Sigmoid colon (tissue), 7 donors: ENCODE results near the gene FOLR2. TPM values are rescaled to one million over a fixed set of nuclear protein-coding genes. Genes with fewer than 3 reads are reported as not detected.
"Not testable (repeated sequence)": the region's sequence is repeated elsewhere in the genome, so short reads cannot be mapped to it uniquely, and the experiment has no call there.

Source experiments
- DNase-seq: peaks from one replicate; pipeline ENCODE4 v3.0.0-alpha.2; 2019
- H3K27ac ChIP-seq, 4 donors: fragments of 200-600 bp; sonication (generic); one replicate each; pipeline ENCODE4 v1.5.1; 2016 to 2019; ENCODE audit warnings: mild to moderate bottlenecking in 1 of 4
- H3K27me3 ChIP-seq, 3 donors: fragments of 200-600 bp; sonication (generic); one replicate each; pipeline ENCODE4 v1.5.1; 2019; ENCODE audit warnings: mild to moderate bottlenecking in 1 of 3
- H3K36me3 ChIP-seq, 4 donors: fragments of 200-600 bp; sonication (generic); one replicate each; pipeline ENCODE4 v1.5.1; 2016 to 2019
- H3K4me1 ChIP-seq, 4 donors: fragments of 200-600 bp; sonication (generic); one replicate each; pipeline ENCODE4 v1.5.1; 2017 to 2019
- H3K4me3 ChIP-seq, 4 donors: fragments of 200-600 bp; sonication (generic); one replicate each; pipeline ENCODE4 v1.5.1; 2017 to 2019; ENCODE audit warnings: mild to moderate bottlenecking in 2 of 4, moderate library complexity in 1 of 4
- H3K9me3 ChIP-seq, 4 donors: fragments of 200-600 bp in 3 of 4; sonication (generic) in 3 of 4; one replicate each; pipeline versions ENCODE4 v1.5.1 to v1.6.1; 2013 to 2019
- CTCF ChIP-seq, 4 experiments: fragments of 450-650 bp in 3 of 4; fragments of 200-600 bp in 1 of 4; IDR thresholded peaks; one replicate each; pipeline ENCODE4 v1.5.1; 2016 to 2019; ENCODE audit warnings: antibody characterized with exemption in 4 of 4, mild to moderate bottlenecking in 3 of 4, moderate library complexity in 2 of 4
- EP300 ChIP-seq, 4 donors: sonication (generic); formaldehyde crosslinking; IDR thresholded peaks; one replicate each; pipeline ENCODE4 v1.6.1; 2017; ENCODE audit warnings: antibody characterized with exemption in 4 of 4
- POLR2A ChIP-seq, 2 donors: fragments of 450-650 bp; IDR thresholded peaks; one replicate each; pipeline ENCODE4 v1.6.1; 2016; ENCODE audit warnings: antibody characterized with exemption in 2 of 2, mild to moderate bottlenecking in 2 of 2, moderate library complexity in 2 of 2
- POLR2AphosphoS5 ChIP-seq, 4 donors: sonication (generic); formaldehyde crosslinking; IDR thresholded peaks; one replicate each; pipeline ENCODE4 v1.6.1; 2017; ENCODE audit warnings: antibody characterized with exemption in 4 of 4
- WGBS, 2 donors: extraction: QIAGEN DNeasy Blood & Tissue Kit; methylation state at CpG; one replicate each; pipeline ENCODE4 v1.1.7; 2013; 5-methylcytosine and 5-hydroxymethylcytosine counted together
- intact Hi-C: fragments of 100-400 bp; cut with DNase I; formaldehyde crosslinking; loops from one replicate; pipeline ENCODE4 v1.15.1; 2023
- polyA plus RNA-seq, 3 donors: library from polyadenylated mRNA; stranded (reverse); fragments of 200-250 nt; gene quantifications; one replicate each; pipeline ENCODE4 v1.2.3, GENCODE V29; 2013
- total RNA-seq, 4 donors: library from RNA; depleted of rRNA; stranded (reverse); fragments of >200 nt; gene quantifications; one replicate each; pipeline ENCODE4 v1.1.0, GENCODE V29; 2016
- donor health status: healthy with polysubstance abuse.
- donor health status: Bipolar disorder and iron deficiency.
- donor health status: healthy.

Gene FOLR2
- total and polyA plus RNA-seq, 7 donors, result 14.1 to 61.7 (median 27.0) TPM

GRCh38 chr11:72195518-72196270 lies 20.9 kb upstream of the FOLR2 start:
- H3K4me1 ChIP-seq, result no peaks in the 10 kb centered on the region
- TF ChIP-seq POLR2A (IDR thresholded peaks at IDR 0.05), result no peak
- TF ChIP-seq CTCF (IDR thresholded peaks at IDR 0.05), result no peak
- TF ChIP-seq EP300 (IDR thresholded peaks at IDR 0.05), result no peak
- 84 to 91% methylated on average over 12 of the region's 12 CpGs for WGBS, 2 donors
- no peak overlapping the region for H3K4me3 ChIP-seq
- no peaks in the 10 kb centered on the region for H3K27me3 ChIP-seq
- no peaks in the 10 kb centered on the region for H3K36me3 ChIP-seq
- no peak for DNase-seq
- no peak overlapping the region for H3K27ac ChIP-seq
- intact Hi-C loops, result no loop called here
- no peaks in the 10 kb centered on the region for H3K9me3 ChIP-seq

GRCh38 chr11:72201445-72201844 lies 15.1 kb upstream of the FOLR2 start:
- WGBS, 2 donors, result 96 to 97% methylated on average over 42 of the region's 43 CpGs
- H3K27me3 ChIP-seq, H3K27ac ChIP-seq, DNase-seq, H3K4me1 ChIP-seq, intact Hi-C loops, H3K9me3 ChIP-seq, H3K36me3 ChIP-seq, H3K4me3 ChIP-seq: not testable (repeated sequence)

- intact Hi-C loops, result no loop called here
- DNase-seq, result no peak
- Histone ChIP-seq H3K9me3 (no peaks in the 10 kb centered on the region), H3K27ac (no peak overlapping the region), H3K36me3 (no peaks in the 10 kb centered on the region), H3K4me3 (no peak overlapping the region), H3K4me1 (no peaks in the 10 kb centered on the region), H3K27me3 (no peaks in the 10 kb centered on the region)
- TF ChIP-seq CTCF (IDR thresholded peaks at IDR 0.05), result no peak
- TF ChIP-seq EP300 (IDR thresholded peaks at IDR 0.05), result no peak
- TF ChIP-seq POLR2A (IDR thresholded peaks at IDR 0.05), result no peak
- 97% methylated on average over 6 of the region's 6 CpGs for WGBS, 2 donors
Measured at GRCh38 chr11:72202571-72202970, 14.0 kb upstream of the FOLR2 start.

GRCh38 chr11:72203163-72203562 lies 13.4 kb upstream of the FOLR2 start:
- no peak for TF ChIP-seq EP300 (IDR thresholded peaks at IDR 0.05)
- no peak for TF ChIP-seq CTCF (IDR thresholded peaks at IDR 0.05)
- WGBS, 2 donors, result 56 to 65% methylated on average over 2 of the region's 2 CpGs
- Histone ChIP-seq H3K4me1 (no peaks in the 10 kb centered on the region), H3K27ac (no peak overlapping the region), H3K9me3 (no peaks in the 10 kb centered on the region), H3K27me3 (no peaks in the 10 kb centered on the region), H3K36me3 (no peaks in the 10 kb centered on the region), H3K4me3 (no peak overlapping the region)
- intact Hi-C loops, result no loop called here
- DNase-seq, result no peak

GRCh38 chr11:72204886-72205285 lies 11.7 kb upstream of the FOLR2 start:
- Histone ChIP-seq H3K9me3 (no peaks in the 10 kb centered on the region), H3K36me3 (no peaks in the 10 kb centered on the region), H3K27me3 (no peaks in the 10 kb centered on the region), H3K4me1 (no peaks in the 10 kb centered on the region), H3K27ac (no peak overlapping the region), H3K4me3 (no peak overlapping the region)
- no peak for TF ChIP-seq POLR2AphosphoS5 (IDR thresholded peaks at IDR 0.05)
- TF ChIP-seq CTCF (IDR thresholded peaks at IDR 0.05), result no peak
- no peak for TF ChIP-seq EP300 (IDR thresholded peaks at IDR 0.05)
- TF ChIP-seq POLR2A (IDR thresholded peaks at IDR 0.05), result no peak
- intact Hi-C loops, result no loop called here
- no peak for DNase-seq

- DNase-seq, H3K4me1 ChIP-seq, H3K4me3 ChIP-seq, H3K27me3 ChIP-seq, intact Hi-C loops, H3K36me3 ChIP-seq, H3K9me3 ChIP-seq, H3K27ac ChIP-seq: not testable (repeated sequence)
- 90 to 96% methylated on average over 2 of the region's 2 CpGs for WGBS, 2 donors
Measured at GRCh38 chr11:72206794-72207193, 9.8 kb upstream of the FOLR2 start.
